ENCODE data around the gene NAV1.

Gene NAV1

DNA sequence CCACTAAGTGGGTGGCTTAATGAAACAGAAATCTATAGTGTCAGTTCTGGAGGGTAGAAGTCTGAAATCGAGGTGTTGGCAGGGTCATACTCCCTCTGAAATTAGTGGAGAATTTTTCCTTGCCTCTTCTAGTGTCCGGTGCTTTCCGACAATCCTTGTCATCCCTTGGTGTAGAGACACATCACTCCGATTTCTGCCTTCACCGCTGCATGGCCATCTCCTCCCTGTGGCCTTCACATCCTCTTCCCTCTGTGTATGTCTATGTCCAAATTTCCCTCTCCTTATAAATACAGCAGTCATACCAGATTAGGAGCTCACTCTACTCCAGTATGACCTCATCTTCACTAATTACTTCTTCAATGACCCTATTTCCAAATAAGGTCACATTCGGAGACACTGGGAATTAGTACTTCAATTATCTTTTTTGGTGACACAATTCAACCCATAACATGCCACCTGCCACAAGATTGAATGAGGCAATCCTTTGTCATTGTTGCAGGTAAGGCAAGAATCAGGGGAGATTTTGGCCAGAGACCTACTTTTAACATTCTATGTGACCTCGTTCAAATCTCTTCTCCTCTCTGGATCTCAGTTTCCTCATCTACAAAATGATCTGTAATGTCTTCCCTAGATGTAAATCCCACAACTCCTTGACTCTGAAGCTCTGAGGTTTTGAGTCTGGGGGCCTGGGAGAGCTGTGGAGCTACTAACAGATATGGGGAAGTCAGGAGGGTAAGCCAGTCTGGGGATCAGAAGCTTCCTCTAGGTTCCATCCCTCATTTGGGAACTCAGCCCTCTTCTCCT lies 16.1 kb downstream of the NAV1 start:
- DNase-seq (ENCODE audit: extremely low read depth, low read depth): no peak
- TF ChIP-seq, protein P1, sequence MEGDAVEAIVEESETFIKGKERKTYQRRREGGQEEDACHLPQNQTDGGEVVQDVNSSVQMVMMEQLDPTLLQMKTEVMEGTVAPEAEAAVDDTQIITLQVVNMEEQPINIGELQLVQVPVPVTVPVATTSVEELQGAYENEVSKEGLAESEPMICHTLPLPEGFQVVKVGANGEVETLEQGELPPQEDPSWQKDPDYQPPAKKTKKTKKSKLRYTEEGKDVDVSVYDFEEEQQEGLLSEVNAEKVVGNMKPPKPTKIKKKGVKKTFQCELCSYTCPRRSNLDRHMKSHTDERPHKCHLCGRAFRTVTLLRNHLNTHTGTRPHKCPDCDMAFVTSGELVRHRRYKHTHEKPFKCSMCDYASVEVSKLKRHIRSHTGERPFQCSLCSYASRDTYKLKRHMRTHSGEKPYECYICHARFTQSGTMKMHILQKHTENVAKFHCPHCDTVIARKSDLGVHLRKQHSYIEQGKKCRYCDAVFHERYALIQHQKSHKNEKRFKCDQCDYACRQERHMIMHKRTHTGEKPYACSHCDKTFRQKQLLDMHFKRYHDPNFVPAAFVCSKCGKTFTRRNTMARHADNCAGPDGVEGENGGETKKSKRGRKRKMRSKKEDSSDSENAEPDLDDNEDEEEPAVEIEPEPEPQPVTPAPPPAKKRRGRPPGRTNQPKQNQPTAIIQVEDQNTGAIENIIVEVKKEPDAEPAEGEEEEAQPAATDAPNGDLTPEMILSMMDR (IDR thresholded peaks at IDR 0.05; ENCODE audit: low read depth, low read length): no peak

DNA sequence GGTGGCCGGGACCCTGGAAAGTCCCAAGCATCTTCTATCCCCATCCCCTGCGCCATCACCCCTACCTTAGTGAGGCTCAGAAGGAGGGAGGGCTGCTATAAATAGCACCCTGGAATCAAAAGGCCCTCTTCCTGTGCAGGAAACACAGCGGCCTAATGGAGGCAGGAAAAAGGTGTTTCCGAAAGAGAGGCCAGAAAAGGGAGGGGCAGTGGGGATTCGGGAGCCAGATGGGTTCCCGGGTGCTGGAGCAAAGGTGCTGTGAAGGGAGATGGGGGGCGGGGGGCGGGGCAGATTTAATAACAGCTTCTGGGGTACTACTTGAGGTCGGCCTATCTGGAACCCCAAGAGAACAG lies 16.6 kb downstream of the NAV1 start:
- TF ChIP-seq, protein P1 (IDR thresholded peaks at IDR 0.05; ENCODE audit: low read depth, low read length): no peak
- no peak for DNase-seq (ENCODE audit: extremely low read depth, low read depth)

DNA sequence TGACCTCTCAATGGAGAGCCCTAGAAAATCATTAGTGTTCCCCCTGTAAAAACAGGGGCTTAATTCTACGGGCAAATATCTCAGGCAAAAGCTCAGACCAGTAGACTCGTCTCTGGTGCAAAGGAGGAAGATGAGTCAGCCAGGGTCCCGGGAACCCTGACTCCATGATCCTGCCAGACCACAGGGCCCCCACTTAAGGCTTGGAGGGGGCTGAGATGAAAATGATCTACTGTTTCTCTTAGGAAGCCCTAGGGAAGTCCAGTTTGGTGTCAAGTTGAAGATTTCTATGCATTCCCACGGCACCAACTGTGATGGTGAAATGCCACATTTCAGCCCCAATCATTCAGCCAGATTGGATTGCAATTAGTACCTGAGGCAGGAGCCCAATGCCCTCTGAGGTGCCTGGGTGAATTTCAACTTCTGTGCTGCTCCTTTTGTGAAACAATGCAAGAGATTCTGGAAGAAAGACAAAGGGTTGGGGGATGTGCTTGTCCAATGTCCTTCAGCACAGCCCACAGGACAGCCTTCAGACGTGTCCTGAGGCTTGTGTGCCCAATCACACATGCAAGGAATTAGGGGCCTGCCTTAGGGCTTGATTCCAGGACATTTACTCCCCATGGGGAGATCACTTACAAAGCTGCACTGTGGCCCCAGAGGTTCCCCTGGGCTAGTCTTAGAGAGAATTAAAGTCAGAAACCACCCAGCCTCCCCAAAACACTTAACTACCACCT lies 18.1 kb downstream of the NAV1 start:
- no peak for DNase-seq (ENCODE audit: extremely low read depth, low read depth)
- TF ChIP-seq, protein P1 (IDR thresholded peaks at IDR 0.05; ENCODE audit: low read depth, low read length): no peak

DNA sequence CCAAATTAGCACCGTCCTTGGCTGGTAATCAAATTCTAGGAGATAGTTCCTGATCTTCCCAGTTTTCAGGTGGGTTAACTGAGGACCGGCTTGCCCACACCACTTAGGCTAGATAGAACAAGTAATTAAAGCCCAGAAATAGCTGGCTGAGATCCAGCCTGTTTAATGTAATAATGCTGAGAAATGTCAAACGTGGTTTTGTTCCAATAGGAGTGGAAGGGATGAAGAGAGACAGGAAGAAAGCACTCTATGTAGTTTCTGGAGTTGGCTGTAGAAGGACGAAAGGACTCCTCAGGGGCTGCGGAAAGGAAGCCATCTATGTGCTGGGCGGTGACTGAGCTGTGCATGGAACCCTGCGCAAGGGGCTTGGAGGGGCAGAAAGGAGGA lies 18.6 kb downstream of the NAV1 start:
- TF ChIP-seq, protein P1 (IDR thresholded peaks at IDR 0.05; ENCODE audit: low read depth, low read length): no peak
- DNase-seq (ENCODE audit: extremely low read depth, low read depth): no peak

DNA sequence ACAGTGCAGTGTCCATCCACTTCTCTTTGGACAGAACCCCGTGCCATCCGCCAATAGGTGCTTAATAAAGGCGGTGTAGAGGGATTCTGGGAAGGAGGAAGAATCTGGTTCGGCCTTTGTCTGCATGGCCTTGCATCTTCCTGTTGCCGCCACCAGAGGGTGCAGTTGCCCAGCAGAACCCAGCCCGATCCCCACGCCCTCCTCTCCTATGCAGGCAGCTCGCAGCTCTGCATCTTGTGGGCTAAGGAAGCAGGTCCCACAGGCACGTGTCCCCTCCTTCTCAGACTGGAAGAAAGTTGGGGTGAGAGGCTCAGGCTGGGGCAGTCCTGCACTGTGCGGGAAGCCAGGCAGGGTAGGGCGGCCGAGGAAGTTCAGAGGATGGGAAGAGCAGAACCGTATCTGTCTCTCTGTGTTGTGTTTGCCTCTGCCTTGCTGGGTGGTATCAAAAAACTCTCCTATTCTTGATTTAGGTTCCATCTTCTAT lies 20.8 kb downstream of the NAV1 start:
- TF ChIP-seq, protein P1 (IDR thresholded peaks at IDR 0.05; ENCODE audit: low read depth, low read length): peak; percentile 93

DNA sequence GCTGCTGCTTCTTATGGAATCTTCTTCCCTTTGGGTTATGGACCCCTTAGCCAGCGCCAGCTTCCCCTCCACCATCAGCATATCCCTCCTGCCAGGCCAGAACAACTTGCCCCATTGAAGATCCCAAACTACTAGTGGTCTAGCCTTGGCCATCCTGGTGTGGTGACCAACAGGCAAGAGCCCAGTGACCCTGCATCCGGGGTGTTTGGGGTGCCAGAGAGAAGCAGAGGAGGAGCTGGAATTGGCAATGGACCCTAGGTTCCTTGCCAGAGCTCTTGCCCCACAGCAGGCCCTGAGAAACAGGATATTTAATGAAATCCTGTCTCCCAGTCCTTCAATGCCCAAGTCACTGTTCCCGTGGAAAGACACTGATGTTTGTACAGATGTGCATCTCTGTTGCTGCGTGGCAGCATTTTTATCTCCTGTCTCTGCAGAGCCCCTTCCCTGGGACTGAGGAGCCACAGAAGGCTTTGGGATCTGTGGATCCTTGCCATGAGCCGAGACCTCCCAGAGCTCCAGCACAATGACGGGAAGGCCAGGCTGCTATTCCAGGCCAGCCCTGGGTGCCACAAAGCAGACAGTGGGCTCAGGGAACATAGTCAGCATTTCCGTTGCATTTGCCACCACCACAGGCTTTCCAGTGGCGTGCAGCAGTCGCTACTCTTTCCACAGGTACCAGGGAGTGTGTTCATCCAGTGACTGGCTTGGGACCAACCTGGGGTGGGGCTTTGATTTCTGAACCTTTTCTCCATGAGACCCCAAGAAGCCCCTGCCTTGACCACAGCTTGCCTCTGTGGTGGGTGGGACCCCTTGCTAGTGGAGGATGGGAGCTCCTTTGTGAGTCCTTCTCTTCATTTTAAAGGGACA lies 21.6 kb downstream of the NAV1 start:
- TF ChIP-seq, protein P1 (IDR thresholded peaks at IDR 0.05; ENCODE audit: low read depth, low read length): no peak
- no peak for DNase-seq (ENCODE audit: extremely low read depth, low read depth)

More for the DNA sequence above, 20.8 kb downstream of the NAV1 start:
- DNase-seq (ENCODE audit: extremely low read depth, low read depth): no peak
